Measurements from ENCODE around the gene GPR137.

Gene GPR137

DNA sequence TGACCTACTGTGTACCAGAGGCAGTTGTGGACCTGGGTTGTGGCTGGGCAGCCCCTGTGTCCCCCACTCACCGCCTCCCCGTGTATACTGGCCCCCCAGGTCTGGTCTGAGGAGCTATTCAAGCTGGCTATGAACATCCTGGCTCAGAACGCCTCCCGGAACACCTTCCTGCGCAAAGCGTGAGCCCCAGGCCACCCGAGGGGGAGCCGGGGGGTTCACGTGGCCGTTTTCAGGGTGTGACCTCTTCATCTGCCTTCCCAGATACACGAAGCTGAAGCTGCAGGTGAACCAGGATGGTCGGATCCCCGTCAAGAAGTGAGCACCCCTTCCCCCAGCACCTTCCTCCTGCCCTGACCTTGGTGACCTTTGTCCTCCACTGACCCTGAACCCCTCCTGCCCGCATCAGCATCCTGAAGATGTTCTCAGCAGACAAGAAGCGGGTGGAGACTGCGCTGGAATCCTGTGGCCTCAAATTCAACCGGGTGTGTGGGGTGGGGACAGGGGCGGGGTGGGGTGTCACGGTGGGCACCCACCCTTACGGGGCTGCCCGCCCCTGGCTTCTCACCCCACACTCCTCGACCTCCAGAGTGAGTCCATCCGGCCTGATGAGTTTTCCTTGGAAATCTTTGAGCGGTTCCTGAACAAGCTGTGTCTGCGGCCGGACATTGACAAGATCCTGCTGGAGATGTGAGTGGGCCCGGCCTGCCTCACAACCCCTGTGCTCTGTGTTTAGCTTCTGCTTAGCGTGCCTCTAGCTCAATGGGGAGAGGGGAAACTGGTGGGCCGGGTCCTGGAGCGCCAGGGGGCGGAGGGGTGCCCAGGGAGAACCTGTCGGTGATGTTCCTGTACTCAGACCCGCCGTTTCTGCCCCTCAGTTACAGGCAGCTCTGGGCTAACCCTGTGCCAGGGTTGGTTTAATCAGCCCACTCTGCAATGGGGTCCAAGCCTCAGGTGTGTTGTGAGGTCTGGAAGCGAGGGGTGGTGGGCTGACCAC, 30.2 kb upstream of the GPR137 start:
- POLR2A ChIA-PET: interaction anchor here (0.9 to 1.6 kb wide), 6 partner anchors 11 to 16 kb away, joined by 3 to 6 read pairs (median 3); no protein-coding TSS in a partner anchor
- H3K4me1 ChIP-seq (ENCODE audit: control insufficient read depth, insufficient read depth, low read length): peaks cover 10% of the 10 kb centered on the region
- H3K27ac ChIP-seq (ENCODE audit: extremely low read depth, low read depth, low read length): no peak overlapping the region
- peaks cover 0 to 52% of the 10 kb centered on the region in 2 experiments; a peak in 2 of 3 replicates for H3K36me3 ChIP-seq (ENCODE audit: control insufficient read depth in 2 of 2, insufficient read depth in 1 of 2, low read length in 2 of 2)
- CTCF ChIA-PET: interaction anchor here (0.6 to 1.9 kb wide), 9 partner anchors 9 to 1967 kb away, joined by 3 to 5 read pairs (median 3); partner anchors contain the start of gene PPP1R14B
- no peaks in the 10 kb centered on the region for H3K9me3 ChIP-seq (ENCODE audit: control insufficient read depth, insufficient read depth, low read depth, low read length)
- TF ChIP-seq ZNF266 (tag by site-specific recombination; IDR thresholded peaks at IDR 0.05; ENCODE audit: low read depth) (no peak), KLF1 (tag by site-specific recombination; IDR thresholded peaks at IDR 0.05) (peak; percentile 96), BCL11B (tag by site-specific recombination; IDR thresholded peaks at IDR 0.05; ENCODE audit: low read depth) (peak; percentile 74; the same call in 1 of the 2 replicates)
- no peak overlapping the region for H3K4me3 ChIP-seq (ENCODE audit: low read depth, low read length)

DNA sequence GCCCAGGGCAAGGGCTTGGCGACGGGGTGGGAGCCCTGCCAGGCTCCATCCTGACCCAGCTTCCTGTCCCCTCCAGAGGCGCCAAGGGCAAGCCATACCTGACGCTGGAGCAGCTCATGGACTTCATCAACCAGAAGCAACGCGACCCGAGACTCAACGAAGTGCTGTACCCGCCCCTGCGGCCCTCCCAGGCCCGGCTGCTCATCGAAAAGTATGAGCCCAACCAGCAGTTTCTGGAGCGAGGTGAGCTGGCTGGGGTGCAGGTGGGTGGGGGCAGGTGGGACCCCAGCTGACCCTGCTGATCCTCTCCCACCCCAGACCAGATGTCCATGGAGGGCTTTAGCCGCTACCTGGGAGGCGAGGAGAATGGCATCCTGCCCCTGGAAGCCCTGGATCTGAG, 29.3 kb upstream of the GPR137 start:
- H3K36me3 ChIP-seq (ENCODE audit: control insufficient read depth in 2 of 2, insufficient read depth in 1 of 2, low read length in 2 of 2): peaks cover 0 to 57% of the 10 kb centered on the region in 2 experiments; a peak in 2 of 3 replicates
- no peak overlapping the region for H3K27ac ChIP-seq (ENCODE audit: extremely low read depth, low read depth, low read length)
- no peaks in the 10 kb centered on the region for H3K9me3 ChIP-seq (ENCODE audit: control insufficient read depth, insufficient read depth, low read depth, low read length)
- TF ChIP-seq HOXD13 (CRISPR knock-in tag; IDR thresholded peaks at IDR 0.05; ENCODE audit: borderline replicate concordance) (no peak), ZFP37 (tag by site-specific recombination; IDR thresholded peaks at IDR 0.05) (no peak), ZNF747 (tag by site-specific recombination; IDR thresholded peaks at IDR 0.05) (no peak), SP2 (tag by site-specific recombination; IDR thresholded peaks at IDR 0.05) (no peak), ZNF624 (tag by site-specific recombination; IDR thresholded peaks at IDR 0.05) (no peak), ZNF776 (tag by site-specific recombination; IDR thresholded peaks at IDR 0.05; ENCODE audit: borderline replicate concordance) (no peak)
- TF ChIP-seq, protein P1, sequence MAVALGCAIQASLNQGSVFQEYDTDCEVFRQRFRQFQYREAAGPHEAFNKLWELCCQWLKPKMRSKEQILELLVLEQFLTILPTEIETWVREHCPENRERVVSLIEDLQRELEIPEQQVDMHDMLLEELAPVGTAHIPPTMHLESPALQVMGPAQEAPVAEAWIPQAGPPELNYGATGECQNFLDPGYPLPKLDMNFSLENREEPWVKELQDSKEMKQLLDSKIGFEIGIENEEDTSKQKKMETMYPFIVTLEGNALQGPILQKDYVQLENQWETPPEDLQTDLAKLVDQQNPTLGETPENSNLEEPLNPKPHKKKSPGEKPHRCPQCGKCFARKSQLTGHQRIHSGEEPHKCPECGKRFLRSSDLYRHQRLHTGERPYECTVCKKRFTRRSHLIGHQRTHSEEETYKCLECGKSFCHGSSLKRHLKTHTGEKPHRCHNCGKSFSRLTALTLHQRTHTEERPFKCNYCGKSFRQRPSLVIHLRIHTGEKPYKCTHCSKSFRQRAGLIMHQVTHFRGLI (tag by site-specific recombination; IDR thresholded peaks at IDR 0.05): peak; percentile 83
- POLR2A ChIA-PET: interaction anchor here (0.9 to 1.6 kb wide), 4 partner anchors 12 to 15 kb away, joined by 3 to 6 read pairs (median 4); no protein-coding TSS in a partner anchor
- H3K4me1 ChIP-seq (ENCODE audit: control insufficient read depth, insufficient read depth, low read length): peaks cover 5% of the 10 kb centered on the region
- CTCF ChIA-PET: interaction anchor here (0.6 to 0.8 kb wide), 3 partner anchors 12 to 87 kb away, joined by 3 to 5 read pairs (median 3); no protein-coding TSS in a partner anchor
- no peak overlapping the region for H3K4me3 ChIP-seq (ENCODE audit: low read depth, low read length)

DNA sequence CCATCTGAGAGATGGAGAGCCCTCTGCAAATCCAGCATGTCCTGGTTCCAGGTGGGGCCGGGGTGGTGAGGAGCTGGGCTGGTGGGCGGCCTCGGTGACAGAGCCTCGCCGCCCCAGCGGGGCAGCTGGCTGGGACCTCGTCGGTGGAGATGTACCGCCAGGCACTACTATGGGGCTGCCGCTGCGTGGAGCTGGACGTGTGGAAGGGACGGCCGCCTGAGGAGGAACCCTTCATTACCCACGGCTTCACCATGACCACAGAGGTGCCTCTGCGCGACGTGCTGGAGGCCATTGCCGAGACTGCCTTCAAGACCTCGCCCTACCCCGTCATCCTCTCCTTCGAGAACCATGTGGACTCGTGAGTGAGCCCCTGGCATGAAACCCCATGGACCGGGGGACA, 27.3 kb upstream of the GPR137 start:
- CTCF ChIA-PET: interaction anchor here (0.6 kb wide), 1 partner anchor 9 kb away, joined by 3 read pairs; no protein-coding TSS in a partner anchor
- TF ChIP-seq ZNF596 (tag by site-specific recombination; IDR thresholded peaks at IDR 0.05) (no peak), HOXC10 (CRISPR knock-in tag; IDR thresholded peaks at IDR 0.05) (no peak), GLI2 (tag by site-specific recombination; IDR thresholded peaks at IDR 0.05; ENCODE audit: borderline replicate concordance, low read depth) (no peak), ZNF629 (tag by site-specific recombination; IDR thresholded peaks at IDR 0.05) (no peak)
- TF ChIP-seq, protein P2, sequence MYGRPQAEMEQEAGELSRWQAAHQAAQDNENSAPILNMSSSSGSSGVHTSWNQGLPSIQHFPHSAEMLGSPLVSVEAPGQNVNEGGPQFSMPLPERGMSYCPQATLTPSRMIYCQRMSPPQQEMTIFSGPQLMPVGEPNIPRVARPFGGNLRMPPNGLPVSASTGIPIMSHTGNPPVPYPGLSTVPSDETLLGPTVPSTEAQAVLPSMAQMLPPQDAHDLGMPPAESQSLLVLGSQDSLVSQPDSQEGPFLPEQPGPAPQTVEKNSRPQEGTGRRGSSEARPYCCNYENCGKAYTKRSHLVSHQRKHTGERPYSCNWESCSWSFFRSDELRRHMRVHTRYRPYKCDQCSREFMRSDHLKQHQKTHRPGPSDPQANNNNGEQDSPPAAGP (tag by site-specific recombination; IDR thresholded peaks at IDR 0.05): no peak
- TF ChIP-seq, protein P3, sequence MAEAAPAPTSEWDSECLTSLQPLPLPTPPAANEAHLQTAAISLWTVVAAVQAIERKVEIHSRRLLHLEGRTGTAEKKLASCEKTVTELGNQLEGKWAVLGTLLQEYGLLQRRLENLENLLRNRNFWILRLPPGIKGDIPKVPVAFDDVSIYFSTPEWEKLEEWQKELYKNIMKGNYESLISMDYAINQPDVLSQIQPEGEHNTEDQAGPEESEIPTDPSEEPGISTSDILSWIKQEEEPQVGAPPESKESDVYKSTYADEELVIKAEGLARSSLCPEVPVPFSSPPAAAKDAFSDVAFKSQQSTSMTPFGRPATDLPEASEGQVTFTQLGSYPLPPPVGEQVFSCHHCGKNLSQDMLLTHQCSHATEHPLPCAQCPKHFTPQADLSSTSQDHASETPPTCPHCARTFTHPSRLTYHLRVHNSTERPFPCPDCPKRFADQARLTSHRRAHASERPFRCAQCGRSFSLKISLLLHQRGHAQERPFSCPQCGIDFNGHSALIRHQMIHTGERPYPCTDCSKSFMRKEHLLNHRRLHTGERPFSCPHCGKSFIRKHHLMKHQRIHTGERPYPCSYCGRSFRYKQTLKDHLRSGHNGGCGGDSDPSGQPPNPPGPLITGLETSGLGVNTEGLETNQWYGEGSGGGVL (tag by site-specific recombination; IDR thresholded peaks at IDR 0.05): no peak
- TF ChIP-seq, protein P4, sequence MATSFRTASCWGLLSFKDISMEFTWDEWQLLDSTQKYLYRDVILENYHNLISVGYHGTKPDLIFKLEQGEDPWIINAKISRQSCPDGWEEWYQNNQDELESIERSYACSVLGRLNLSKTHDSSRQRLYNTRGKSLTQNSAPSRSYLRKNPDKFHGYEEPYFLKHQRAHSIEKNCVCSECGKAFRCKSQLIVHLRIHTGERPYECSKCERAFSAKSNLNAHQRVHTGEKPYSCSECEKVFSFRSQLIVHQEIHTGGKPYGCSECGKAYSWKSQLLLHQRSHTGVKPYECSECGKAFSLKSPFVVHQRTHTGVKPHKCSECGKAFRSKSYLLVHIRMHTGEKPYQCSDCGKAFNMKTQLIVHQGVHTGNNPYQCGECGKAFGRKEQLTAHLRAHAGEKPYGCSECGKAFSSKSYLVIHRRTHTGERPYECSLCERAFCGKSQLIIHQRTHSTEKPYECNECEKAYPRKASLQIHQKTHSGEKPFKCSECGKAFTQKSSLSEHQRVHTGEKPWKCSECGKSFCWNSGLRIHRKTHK (tag by site-specific recombination; IDR thresholded peaks at IDR 0.05): no peak
- Histone ChIP-seq H3K4me3 (ENCODE audit: low read depth, low read length) (no peak overlapping the region), H3K36me3 (ENCODE audit: control insufficient read depth in 2 of 2, insufficient read depth in 1 of 2, low read length in 2 of 2) (peaks cover 0 to 78% of the 10 kb centered on the region in 2 experiments; a peak in 2 of 3 replicates), H3K9me3 (ENCODE audit: control insufficient read depth, insufficient read depth, low read depth, low read length) (no peaks in the 10 kb centered on the region), H3K27ac (ENCODE audit: extremely low read depth, low read depth, low read length) (no peak overlapping the region), H3K4me1 (ENCODE audit: control insufficient read depth, insufficient read depth, low read length) (no peaks in the 10 kb centered on the region)
- POLR2A ChIA-PET: interaction anchor here (0.8 to 1.6 kb wide), 4 partner anchors 9 to 15 kb away, joined by 3 to 7 read pairs (median 4); no protein-coding TSS in a partner anchor
